ENCODE results near the gene RBM25.
A peak's percentile ranks its signal among the peaks of the same experiment; 100 is the strongest.

RBM25 gene

GRCh38 chr14:73100334-73100733, 42.0 kb downstream of the RBM25 start:
- H3K27ac ChIP-seq: no peak overlapping the region

DNA sequence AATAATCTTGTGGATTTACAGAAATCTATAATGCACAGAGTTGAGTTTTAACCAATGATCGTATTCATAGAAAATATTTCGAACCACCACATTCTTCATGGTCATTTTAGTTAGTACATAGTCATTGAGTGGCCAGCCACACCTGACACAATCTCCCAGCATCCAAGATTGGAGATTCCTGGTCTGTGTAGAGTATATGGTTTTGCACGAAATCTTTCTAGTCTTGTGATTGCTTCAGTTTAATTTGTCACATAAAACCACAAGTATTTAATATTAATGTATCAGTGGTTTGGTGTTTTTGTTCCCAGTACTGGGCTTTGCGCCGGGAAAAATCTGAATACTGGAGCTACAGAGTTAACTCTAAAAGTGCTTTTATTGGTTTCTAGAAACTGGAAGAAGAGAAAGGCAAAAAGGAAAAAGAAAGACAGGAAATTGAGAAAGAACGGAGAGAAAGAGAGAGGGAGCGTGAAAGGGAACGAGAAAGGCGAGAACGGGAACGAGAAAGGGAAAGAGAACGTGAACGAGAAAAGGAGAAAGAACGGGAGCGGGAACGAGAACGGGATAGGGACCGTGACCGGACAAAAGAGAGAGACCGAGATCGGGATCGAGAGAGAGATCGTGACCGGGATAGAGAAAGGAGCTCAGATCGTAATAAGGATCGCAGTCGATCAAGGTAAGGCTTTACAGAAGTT, 44.6 kb downstream of the RBM25 start:
- no peak overlapping the region for H3K27ac ChIP-seq
- DNase-seq (ENCODE audit: low read depth, low spot score): no peak

More at GRCh38 chr14:73100334-73100733, 42.0 kb downstream of the RBM25 start:
- no peak for DNase-seq (ENCODE audit: low read depth, low spot score)

GRCh38 chr14:73105050-73105449, 46.7 kb downstream of the RBM25 start:
- DNase-seq (ENCODE audit: low read depth, low spot score): no peak
- no peak overlapping the region for H3K27ac ChIP-seq

- DNase-seq (ENCODE audit: low read depth, low spot score): no peak
- no peak overlapping the region for H3K27ac ChIP-seq
These were observed 47.4 kb downstream of the RBM25 start for GRCh38 chr14:73105727-73106126.

DNA sequence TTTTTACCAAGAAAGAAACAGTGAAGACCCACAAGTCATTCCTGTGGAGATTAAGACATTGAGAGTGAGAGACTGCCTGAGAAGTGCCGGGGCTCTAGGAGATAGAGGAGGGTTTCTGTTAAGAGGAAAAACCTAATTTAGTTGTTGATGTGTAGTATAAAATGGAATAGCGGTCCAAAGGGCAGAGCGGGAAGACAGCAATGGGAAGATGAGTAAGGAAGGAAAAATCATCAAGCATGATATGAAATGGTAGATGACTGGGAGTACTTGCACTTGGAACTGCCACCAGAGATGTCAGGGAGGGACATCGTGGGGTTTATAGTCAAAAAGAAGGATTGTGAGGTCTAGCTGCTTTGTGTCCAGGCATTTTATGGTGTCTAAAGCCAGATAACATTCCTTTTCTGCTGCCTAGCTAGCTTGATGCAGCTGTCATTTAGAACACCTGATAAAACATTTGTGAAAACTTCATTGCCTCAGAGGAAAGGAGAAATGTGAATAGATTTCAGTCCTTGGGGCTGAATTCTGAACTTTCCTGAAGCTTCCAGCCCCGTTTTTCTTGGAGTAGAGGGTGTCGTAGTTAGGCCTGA, 57.8 kb downstream of the RBM25 start:
- H3K27ac ChIP-seq: no peak overlapping the region

DNA sequence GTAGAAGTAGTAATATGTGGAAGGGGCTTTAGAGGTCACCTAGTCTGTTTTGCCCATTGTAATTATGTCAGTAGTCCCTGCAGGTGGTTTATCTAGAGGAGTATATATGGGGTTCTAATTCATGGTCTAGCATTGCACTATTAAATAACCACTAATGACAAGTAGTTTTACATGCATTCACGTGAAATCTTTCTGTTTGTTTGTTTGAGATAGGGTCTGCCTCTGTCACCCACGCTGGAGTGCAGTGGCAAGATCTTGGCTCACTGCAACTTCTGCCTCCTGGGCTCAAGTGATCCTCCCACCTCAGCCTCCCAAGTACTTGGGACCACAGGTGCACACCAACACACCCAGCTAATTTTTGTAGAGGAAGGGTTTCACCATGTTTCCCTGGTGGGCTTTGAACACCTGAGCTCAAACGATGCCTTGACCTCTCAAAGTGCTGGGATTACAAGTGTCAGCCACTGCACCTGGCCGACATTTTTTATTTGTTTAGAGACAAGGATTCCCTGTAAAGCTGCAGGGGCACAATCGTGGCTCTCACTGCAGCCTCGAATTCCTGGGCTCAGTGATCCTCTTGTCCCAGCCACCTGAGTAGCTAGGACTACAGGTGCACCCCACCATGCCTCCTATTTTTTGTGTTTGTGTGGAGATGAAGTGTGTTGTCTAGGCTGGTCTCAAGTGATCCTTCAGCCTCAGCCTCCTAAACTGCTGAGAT, 66.0 kb downstream of the RBM25 start:
- no peak for DNase-seq (ENCODE audit: low read depth, low spot score)

More for the DNA sequence above, 57.8 kb downstream of the RBM25 start:
- no peak for DNase-seq (ENCODE audit: low read depth, low spot score)

DNA sequence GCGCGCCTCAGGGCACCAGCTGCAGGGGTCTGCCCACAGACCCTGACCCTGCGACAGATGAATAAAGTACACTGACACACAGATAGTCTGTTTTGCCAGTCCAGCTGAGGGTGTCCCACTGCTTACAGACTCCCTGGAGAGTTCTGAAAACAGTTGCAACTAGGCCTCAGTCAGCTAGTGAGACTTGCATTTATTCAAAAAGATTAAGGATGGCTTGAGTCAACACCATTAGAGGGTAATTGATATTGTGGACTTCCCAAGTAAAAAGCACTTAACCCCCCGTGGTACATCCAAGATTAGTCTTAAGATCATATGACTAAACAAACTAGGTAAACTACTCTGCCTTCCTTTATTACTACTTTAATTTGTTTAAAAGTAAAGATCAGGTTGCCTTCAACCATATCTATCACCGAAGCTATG, 66.8 kb downstream of the RBM25 start:
- no peak for DNase-seq (ENCODE audit: low read depth, low spot score)
- H3K27ac ChIP-seq: no peak overlapping the region

More for the DNA sequence above, 66.0 kb downstream of the RBM25 start:
- no peak overlapping the region for H3K27ac ChIP-seq

- no peak for DNase-seq (ENCODE audit: low read depth, low spot score)
- no peak overlapping the region for H3K27ac ChIP-seq
These were observed 67.4 kb downstream of the RBM25 start for GRCh38 chr14:73125746-73126145.

GRCh38 chr14:73133795-73134194, 75.5 kb downstream of the RBM25 start:
- H3K27ac ChIP-seq: no peak overlapping the region
- DNase-seq (ENCODE audit: low read depth, low spot score): no peak

DNA sequence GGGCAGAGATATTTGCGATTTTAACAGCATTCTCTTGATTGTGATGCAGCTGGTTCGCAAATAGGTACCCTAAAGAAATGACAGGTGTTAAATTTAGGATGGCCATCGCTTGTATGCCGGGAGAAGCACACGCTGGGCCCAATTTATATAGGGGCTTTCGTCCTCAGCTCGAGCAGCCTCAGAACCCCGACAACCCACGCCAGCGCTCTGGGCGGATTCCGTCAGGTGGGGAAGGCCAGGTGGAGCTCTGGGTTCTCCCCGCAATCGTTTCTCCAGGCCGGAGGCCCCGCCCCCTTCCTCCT, 77.7 kb downstream of the RBM25 start:
- H3K27ac ChIP-seq: peak overlapping the region; percentile 98
- no peak for DNase-seq (ENCODE audit: low read depth, low spot score)

DNA sequence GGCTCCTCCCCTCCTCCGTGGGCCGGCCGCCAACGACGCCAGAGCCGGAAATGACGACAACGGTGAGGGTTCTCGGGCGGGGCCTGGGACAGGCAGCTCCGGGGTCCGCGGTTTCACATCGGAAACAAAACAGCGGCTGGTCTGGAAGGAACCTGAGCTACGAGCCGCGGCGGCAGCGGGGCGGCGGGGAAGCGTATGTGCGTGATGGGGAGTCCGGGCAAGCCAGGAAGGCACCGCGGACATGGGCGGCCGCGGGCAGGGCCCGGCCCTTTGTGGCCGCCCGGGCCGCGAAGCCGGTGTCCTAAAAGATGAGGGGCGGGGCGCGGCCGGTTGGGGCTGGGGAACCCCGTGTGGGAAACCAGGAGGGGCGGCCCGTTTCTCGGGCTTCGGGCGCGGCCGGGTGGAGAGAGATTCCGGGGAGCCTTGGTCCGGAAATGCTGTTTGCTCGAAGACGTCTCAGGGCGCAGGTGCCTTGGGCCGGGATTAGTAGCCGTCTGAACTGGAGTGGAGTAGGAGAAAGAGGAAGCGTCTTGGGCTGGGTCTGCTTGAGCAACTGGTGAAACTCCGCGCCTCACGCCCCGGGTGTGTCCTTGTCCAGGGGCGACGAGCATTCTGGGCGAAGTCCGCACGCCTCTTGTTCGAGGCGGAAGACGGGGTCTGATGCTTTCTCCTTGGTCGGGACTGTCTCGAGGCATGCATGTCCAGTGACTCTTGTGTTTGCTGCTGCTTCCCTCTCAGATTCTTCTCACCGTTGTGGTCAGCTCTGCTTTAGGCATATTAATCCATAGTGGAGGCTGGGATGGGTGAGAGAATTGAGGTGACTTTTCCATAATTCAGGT, 78.3 kb downstream of the RBM25 start, which contains the start of gene PSEN1:
PSEN1 (plus strand) TSS at position 121 of the 839 bp plus-strand sequence. CDS start 11,513 bp downstream, outside the sequence.
- H3K27ac ChIP-seq: peak within 1 kb of the TSS; percentile 98
- DNase-seq (ENCODE audit: low read depth, low spot score): peak; percentile 55

- DNase-seq (ENCODE audit: low read depth, low spot score): no peak
These were observed 82.5 kb downstream of the RBM25 start for GRCh38 chr14:73140811-73141323.

GRCh38 chr14:73142216-73142615, 83.9 kb downstream of the RBM25 start:
- no peak for DNase-seq (ENCODE audit: low read depth, low spot score)
- H3K27ac ChIP-seq: no peak overlapping the region

More at GRCh38 chr14:73140811-73141323, 82.5 kb downstream of the RBM25 start:
- H3K27ac ChIP-seq: no peak overlapping the region

- no peak overlapping the region for H3K27ac ChIP-seq
- no peak for DNase-seq (ENCODE audit: low read depth, low spot score)
These were observed 84.7 kb downstream of the RBM25 start for GRCh38 chr14:73143003-73143402.

DNA sequence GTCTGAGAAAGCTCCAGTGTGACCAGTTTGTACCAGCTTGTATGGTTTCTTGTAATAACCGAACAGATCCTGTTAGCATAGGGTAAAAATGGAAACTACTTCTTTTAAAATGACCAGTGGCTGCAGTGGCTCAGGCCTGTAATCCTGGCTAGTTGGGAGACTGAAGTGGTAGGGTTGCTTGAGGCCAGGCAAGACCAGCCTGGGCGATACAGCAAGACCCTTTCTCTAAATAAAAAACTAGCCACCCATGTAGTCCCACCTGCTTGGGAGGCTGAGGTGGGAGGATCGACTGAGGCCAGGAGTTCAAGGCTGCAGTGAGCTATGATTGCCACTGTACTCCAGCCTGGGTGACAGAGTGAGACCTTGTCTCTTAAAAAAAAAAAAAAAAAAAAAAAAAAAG, 85.3 kb downstream of the RBM25 start:
- no peak for DNase-seq (ENCODE audit: low read depth, low spot score)
- no peak overlapping the region for H3K27ac ChIP-seq

DNA sequence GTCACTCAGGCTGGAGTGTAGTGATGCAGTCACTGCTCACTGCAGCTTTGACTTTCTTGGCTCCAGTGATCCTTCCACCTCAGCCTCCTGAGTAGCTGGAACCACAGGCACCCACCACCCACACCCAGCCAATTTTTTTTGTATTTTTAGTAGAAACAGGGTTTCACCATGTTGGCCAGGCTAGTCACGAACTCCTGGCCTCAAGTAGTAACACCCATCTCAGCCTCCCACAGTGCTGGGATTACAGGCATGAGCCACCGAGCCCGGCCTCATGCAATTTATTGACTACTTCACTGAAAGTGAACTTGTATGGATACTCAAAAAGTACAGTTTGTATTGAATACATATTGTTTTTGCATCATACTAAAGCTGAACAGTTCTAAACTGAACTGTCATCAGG, 87.0 kb downstream of the RBM25 start:
- no peak for DNase-seq (ENCODE audit: low read depth, low spot score)
- H3K27ac ChIP-seq: no peak overlapping the region

DNA sequence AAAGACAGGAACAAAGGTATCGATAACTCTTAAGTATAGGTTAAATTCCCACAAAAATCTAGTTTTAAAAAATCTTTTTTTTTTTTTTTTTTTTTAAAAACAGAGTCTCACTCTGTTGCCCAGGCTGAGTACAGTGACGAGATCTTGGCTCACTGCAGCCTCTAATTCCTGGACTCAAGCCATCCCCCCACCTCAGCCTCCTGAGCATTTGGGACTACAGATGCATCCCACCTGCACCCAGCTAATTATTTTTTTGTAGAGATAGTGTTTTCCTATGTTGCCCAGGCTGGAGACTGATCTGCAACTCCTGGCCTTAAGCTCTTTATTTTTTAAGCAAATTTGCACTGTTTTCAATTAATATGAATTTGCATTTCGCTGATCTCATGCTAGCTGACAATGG, 87.8 kb downstream of the RBM25 start:
- H3K27ac ChIP-seq: no peak overlapping the region

DNA sequence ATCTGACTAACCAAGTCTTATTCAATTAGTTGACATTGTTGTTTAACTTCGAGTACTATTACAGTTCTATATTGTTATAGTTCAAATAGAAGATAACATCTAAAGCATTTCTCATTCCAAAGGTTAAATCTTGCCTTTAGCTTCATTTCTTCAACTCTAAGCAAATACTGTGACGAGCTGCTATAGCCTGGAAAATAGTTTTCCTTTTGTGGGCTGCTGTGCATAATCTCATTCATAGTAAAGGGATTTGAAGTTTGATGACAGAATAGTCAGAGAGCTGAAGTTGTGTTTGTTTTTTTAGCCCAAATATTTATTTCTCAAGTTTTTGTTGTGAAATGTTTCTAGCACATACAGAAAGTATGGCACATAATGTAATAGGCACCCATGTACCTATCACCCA, 91.4 kb downstream of the RBM25 start:
- no peak for DNase-seq (ENCODE audit: low read depth, low spot score)
- H3K27ac ChIP-seq: no peak overlapping the region

More for the DNA sequence above, 87.8 kb downstream of the RBM25 start:
- DNase-seq (ENCODE audit: low read depth, low spot score): no peak

- no peak for DNase-seq (ENCODE audit: low read depth, low spot score)
- H3K27ac ChIP-seq: no peak overlapping the region
These were observed 94.9 kb downstream of the RBM25 start for GRCh38 chr14:73153272-73153671.

- no peak for DNase-seq (ENCODE audit: low read depth, low spot score)
- H3K27ac ChIP-seq: no peak overlapping the region
These were observed 103.9 kb downstream of the RBM25 start for GRCh38 chr14:73162251-73162650.

Data from epithelial cell of prostate (primary cell).